Astrocyte of the spinal cord (primary cell): ENCODE results near the gene LRTM2.

ENCODE experiments used
- DNase-seq: peaks from one replicate; pipeline ENCODE4 v3.0.0; 2011; ENCODE audit warnings: low read depth, low spot score
- H3K4me3 ChIP-seq: 2 replicates; pipeline ENCODE4 v1.5.1; 2011; ENCODE audit warnings: low read depth, mild to moderate bottlenecking, low read length, moderate library complexity
- in situ Hi-C: cut with HindIII; loops from 2 replicates; pipeline ENCODE4 v1.10.0; 2017; ENCODE audit warnings: low sequenced_read_pairs
- TF ChIP-seq, protein P1 (sequence below): IDR thresholded peaks from 2 replicates; pipeline ENCODE4 v1.5.1; 2012; ENCODE audit warnings: low read depth, mild to moderate bottlenecking, low read length, inconsistent platforms

The LRTM2 gene

GRCh38 chr12:1793426-1794210, 26.7 kb upstream of the LRTM2 start:
- DNase-seq, result no peak
- TF ChIP-seq, protein P1, sequence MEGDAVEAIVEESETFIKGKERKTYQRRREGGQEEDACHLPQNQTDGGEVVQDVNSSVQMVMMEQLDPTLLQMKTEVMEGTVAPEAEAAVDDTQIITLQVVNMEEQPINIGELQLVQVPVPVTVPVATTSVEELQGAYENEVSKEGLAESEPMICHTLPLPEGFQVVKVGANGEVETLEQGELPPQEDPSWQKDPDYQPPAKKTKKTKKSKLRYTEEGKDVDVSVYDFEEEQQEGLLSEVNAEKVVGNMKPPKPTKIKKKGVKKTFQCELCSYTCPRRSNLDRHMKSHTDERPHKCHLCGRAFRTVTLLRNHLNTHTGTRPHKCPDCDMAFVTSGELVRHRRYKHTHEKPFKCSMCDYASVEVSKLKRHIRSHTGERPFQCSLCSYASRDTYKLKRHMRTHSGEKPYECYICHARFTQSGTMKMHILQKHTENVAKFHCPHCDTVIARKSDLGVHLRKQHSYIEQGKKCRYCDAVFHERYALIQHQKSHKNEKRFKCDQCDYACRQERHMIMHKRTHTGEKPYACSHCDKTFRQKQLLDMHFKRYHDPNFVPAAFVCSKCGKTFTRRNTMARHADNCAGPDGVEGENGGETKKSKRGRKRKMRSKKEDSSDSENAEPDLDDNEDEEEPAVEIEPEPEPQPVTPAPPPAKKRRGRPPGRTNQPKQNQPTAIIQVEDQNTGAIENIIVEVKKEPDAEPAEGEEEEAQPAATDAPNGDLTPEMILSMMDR, result no peak
- H3K4me3 ChIP-seq, result no peak overlapping the region
- in situ Hi-C loops, result no loop called here

- in situ Hi-C loops, result no loop called here
- TF ChIP-seq, protein P1, result no peak
- DNase-seq, result no peak
- H3K4me3 ChIP-seq, result no peak overlapping the region
Measured at GRCh38 chr12:1794440-1795090, 25.8 kb upstream of the LRTM2 start.

DNA sequence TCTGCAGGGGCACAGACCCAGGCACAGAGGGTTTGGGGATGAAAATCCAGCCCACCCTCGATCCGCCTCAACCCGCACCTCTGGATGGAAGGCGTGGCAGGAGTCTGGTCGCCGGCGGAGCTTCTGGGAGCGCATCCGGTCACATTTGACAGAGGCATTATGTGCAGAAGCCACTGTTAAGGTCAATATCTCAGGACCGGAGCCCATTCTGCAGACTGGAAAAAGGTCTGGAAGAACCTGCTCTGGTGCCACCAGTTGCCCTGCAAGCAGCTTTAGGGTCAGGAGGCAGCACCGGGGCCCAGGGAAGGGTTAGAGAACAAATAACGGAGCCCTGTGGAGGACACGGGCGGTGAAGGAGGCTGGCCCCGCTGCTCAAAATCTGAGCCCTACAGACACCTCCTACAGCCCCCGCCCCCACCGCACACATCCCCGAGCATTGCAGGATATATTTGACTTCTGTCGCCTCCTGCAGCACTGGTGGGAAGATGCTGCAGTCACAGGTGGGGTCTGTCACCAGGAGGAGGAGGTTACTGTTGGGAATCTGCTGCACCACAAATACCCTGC, 25.1 kb upstream of the LRTM2 start:
- DNase-seq, result no peak
- H3K4me3 ChIP-seq, result no peak overlapping the region
- in situ Hi-C loops, result no loop called here
- TF ChIP-seq, protein P1, result no peak

GRCh38 chr12:1795785-1796514, 24.4 kb upstream of the LRTM2 start:
- DNase-seq, result peak; percentile 81
- H3K4me3 ChIP-seq, result peak overlapping the region; percentile 40
- in situ Hi-C loops, result no loop called here
- TF ChIP-seq, protein P1, result peak; percentile 76

DNA sequence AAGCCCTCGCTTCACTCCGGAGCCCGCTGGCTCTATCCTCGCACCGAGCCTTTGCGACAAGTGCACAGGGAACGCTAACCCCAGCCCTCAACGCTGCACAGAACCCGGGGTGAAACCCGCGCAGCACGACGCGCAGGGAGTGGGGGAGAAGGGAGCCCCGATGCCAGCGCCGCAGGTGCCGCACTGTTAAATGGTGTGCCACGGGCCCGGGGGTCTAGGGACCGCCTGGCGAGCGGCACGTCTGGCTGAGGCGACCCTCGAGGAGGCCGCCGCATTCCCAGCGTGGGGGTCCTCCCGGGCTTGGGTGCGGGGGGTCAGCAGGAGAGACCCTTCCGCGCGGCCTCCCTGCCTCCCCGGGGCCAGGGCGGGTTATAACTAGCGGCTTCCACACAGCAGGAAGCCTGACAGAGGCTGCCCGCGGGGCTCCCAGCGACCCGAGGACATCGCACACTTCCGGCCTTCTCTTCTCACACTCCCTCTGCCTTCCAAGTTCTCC, 23.8 kb upstream of the LRTM2 start:
- DNase-seq, result no peak
- in situ Hi-C loops, result no loop called here
- H3K4me3 ChIP-seq, result peak overlapping the region; percentile 40

More for the DNA sequence above, 23.8 kb upstream of the LRTM2 start:
- TF ChIP-seq, protein P1, result no peak
